Astrocyte of the spinal cord (primary cell): Measurements from ENCODE around the gene LAYN.

Experiments used
- DNase-seq: peaks from one replicate; pipeline ENCODE4 v3.0.0; 2011; ENCODE audit warnings: low read depth, low spot score
- H3K4me3 ChIP-seq: 2 replicates; pipeline ENCODE4 v1.5.1; 2011; ENCODE audit warnings: low read depth, mild to moderate bottlenecking, low read length, moderate library complexity
- in situ Hi-C: cut with HindIII; loops from 2 replicates; pipeline ENCODE4 v1.10.0; 2017; ENCODE audit warnings: low sequenced_read_pairs
- TF ChIP-seq, protein P1 (sequence below): IDR thresholded peaks from 2 replicates; pipeline ENCODE4 v1.5.1; 2012; ENCODE audit warnings: low read depth, mild to moderate bottlenecking, low read length, inconsistent platforms

LAYN gene

DNA sequence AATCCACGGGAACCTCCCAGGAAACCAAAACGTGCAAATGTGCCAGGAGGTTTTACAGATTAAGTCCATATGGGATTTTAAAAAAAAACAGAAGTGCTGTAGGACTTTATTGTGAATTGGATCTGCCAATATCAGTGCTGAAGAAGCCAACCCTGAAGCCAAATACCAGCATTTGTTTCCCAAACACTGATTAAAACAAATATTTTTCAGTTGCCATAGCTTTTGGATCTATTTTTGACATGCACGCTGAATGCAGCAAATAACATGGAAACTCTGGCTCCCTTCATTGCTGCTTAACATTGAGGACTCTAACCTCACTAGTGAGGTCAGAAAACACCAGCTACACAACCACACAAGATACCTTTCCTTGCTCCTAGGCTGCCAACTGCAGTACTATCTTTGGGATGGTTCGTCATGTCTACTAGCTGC lies 33.3 kb downstream of the LAYN start:
- in situ Hi-C loops: no loop called here
- TF ChIP-seq, protein P1, sequence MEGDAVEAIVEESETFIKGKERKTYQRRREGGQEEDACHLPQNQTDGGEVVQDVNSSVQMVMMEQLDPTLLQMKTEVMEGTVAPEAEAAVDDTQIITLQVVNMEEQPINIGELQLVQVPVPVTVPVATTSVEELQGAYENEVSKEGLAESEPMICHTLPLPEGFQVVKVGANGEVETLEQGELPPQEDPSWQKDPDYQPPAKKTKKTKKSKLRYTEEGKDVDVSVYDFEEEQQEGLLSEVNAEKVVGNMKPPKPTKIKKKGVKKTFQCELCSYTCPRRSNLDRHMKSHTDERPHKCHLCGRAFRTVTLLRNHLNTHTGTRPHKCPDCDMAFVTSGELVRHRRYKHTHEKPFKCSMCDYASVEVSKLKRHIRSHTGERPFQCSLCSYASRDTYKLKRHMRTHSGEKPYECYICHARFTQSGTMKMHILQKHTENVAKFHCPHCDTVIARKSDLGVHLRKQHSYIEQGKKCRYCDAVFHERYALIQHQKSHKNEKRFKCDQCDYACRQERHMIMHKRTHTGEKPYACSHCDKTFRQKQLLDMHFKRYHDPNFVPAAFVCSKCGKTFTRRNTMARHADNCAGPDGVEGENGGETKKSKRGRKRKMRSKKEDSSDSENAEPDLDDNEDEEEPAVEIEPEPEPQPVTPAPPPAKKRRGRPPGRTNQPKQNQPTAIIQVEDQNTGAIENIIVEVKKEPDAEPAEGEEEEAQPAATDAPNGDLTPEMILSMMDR: no peak
- H3K4me3 ChIP-seq: no peak overlapping the region
- DNase-seq: no peak

DNA sequence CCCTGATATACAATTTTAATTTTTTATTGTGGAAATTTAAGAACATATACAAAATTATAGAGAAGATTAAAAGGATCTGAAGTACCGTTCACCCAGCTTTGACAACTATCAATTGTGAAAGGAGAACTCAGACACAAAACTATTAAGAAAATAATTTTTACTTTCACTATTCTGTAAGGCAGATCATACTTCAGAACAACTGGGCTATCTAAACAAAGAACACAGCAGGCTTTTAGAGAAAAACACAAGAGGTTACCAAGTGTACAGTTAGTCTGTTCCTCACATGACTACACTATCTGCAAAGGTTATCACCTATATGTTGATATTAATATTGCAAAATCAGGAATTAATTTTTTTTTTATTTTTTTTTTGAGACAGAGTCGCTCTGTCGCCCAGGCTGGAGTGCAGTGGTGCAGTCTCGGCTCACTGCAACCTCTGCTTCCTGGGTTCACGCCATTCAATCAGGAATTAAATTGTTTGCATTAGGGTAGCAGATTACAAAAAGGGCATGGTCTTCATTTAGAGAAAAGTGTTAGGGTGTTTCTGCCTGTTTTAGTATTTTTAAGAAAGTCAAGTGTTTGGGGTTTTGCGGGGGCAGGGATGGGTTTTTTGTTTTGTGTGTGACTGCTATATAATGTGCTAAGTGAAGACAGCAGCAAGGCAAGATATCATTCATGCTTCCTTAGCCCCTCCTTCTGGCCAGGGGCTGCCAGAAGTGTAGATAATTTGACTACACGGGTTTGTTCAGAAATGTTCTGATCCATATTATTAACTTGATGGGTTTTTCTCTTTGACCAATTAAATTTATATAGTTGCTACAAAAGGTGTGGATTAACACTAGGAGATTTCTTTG lies 34.1 kb downstream of the LAYN start:
- TF ChIP-seq, protein P1: no peak
- no peak overlapping the region for H3K4me3 ChIP-seq
- in situ Hi-C loops: no loop called here
- DNase-seq: no peak

DNA sequence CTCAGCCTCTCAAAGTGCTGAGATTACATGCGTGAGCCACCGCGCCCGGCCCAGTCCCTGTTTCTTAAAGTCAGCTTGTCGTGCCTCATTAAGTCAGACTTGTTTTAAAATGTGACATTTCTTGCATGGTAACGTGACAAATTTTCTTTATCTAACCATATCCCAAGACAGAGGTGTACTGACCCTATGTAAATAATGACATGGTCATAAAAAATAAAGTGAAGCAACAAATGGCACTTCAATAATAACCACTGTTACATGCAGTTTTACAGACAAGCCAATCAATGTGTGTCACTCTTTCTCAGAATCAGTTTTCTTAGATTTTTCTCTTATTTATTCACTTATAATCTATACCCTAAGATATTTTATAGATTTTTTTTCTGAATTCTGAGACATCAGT lies 35.2 kb downstream of the LAYN start:
- TF ChIP-seq, protein P1: no peak
- DNase-seq: no peak
- in situ Hi-C loops: no loop called here
- H3K4me3 ChIP-seq: no peak overlapping the region

DNA sequence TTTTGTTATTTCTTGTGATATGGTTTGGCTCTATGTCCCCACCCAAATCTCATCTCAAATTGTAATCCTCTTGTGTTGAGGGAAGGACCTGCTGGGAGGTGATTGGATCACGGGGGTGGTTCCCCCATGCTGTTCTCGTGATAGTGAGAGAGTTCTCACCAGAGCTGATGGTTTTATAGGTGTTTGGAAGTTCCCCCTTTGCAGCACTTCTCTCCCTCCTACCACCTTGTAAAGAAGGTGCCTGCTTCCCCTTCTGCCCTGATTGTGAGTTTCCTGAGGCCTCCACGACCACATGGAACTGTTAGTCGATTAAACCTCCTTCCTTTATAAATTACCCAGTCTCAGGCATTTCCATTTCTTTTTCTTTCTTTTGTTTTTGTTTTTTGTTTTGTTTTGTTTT lies 37.3 kb downstream of the LAYN start:
- no peak overlapping the region for H3K4me3 ChIP-seq
- no peak for DNase-seq
- in situ Hi-C loops: no loop called here
- TF ChIP-seq, protein P1: no peak

DNA sequence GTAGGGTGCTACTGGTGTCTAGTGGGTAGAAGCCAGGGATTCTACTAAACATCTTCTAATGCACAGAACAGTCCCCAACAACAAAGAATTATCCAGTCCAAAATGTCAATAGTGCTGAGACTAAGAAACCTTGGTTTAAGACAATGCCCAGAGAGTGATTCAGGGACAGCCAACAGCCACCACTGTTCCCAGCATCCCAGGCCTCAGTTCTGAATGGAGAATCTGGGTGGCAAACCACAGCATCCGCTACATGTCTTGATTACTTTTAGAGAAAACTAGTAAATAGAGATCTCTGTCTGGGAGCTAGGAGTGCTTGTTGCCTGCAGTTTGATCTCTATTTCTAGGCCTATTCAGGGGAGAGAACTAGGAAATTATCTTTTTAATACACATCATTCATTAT lies 40.8 kb downstream of the LAYN start:
- in situ Hi-C loops: no loop called here
- TF ChIP-seq, protein P1: no peak
- no peak overlapping the region for H3K4me3 ChIP-seq
- no peak for DNase-seq

DNA sequence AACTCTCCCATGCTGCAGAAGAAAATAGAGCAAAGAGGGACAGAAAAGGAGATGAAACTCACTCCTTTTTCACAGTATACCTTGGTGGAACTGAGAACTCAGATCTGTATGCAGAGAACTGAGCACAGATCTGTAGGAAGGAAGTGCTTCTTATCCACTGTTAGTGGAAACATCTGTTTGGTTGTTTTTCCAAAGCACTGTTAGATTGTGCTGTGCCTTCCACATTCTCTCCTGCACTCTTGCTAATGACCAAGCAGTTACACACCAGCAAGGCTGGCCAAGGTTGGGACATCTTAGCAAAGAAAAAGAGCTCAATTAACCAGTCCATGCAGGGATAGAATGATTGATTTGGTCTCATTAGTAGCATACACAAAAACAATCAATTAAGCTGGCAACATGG lies 41.6 kb downstream of the LAYN start:
- DNase-seq: no peak
- H3K4me3 ChIP-seq: no peak overlapping the region
- TF ChIP-seq, protein P1: no peak
- in situ Hi-C loops: no loop called here
